IMR-90 (cell line): ENCODE data around the gene LMNTD2. TPM values are rescaled to one million over a fixed set of nuclear protein-coding genes. Genes with fewer than 3 reads are reported as not detected.

Experiments used
- ATAC-seq: fragments of 200-7000 bp; cut with Tn5 transposase; 2 replicates; pipeline ENCODE4 v1.9.1; 2020; ENCODE audit warnings: low read depth, mild to moderate bottlenecking, moderate library complexity
- BruUV-seq: library from RNA; stranded (reverse); fragments of 400-500 nt; replicated peaks from 2 replicates; lab custom pipeline; 2021; lab: Mats Ljungman, UMichigan
- CTCF ChIA-PET: fragments of 300-600 bp; formaldehyde crosslinking; extraction: SDS; loops from one replicate; lab custom pipeline; 2021; ENCODE audit warnings: antibody characterized with exemption; lab: Yijun Ruan, JAX
- POLR2A ChIA-PET: fragments of 300-600 bp; sonication (Branson Sonifier 250); formaldehyde crosslinking; loops from one replicate; lab custom pipeline; 2022; ENCODE audit warnings: antibody characterized with exemption; ENCODE audit not compliant: unreplicated experiment; lab: Charles Lee
- DNase-seq: peaks from one replicate; pipeline ENCODE4 v3.0.0; 2013
- H2AFZ ChIP-seq: replicated peaks from 2 replicates; pipeline ENCODE3; 2013; ENCODE audit warnings: low read length, mild to moderate bottlenecking; ENCODE audit not compliant: poor library complexity
- H2AK5ac ChIP-seq: 2 replicates; pipeline ENCODE4 v1.6.1; 2013; ENCODE audit warnings: low read depth, low read length, inconsistent platforms
- H2AK9ac ChIP-seq: replicated peaks from 2 replicates; pipeline ENCODE3; 2013; ENCODE audit warnings: mild to moderate bottlenecking, low read depth, low read length, moderate library complexity; ENCODE audit not compliant: poor library complexity
- H2BK120ac ChIP-seq: 2 replicates; pipeline ENCODE4 v1.6.1; 2013; ENCODE audit warnings: low read depth, low read length, inconsistent platforms
- H2BK15ac ChIP-seq: 3 replicates; pipeline ENCODE4 v1.6.1; 2013; ENCODE audit warnings: low read depth, low read length, inconsistent platforms
- H2BK20ac ChIP-seq: 2 replicates; pipeline ENCODE4 v1.6.1; 2013; ENCODE audit warnings: low read depth, mild to moderate bottlenecking, inconsistent platforms, low read length, moderate library complexity
- H2BK5ac ChIP-seq: 2 replicates; pipeline ENCODE4 v1.6.1; 2013; ENCODE audit warnings: mild to moderate bottlenecking, low read depth, low read length, inconsistent platforms; ENCODE audit not compliant: poor library complexity, severe bottlenecking
- H3K14ac ChIP-seq: replicated peaks from 2 replicates; pipeline ENCODE4 v1.6.1; 2013; ENCODE audit warnings: low read depth, low read length, inconsistent platforms
- H3K18ac ChIP-seq: 2 replicates; pipeline ENCODE4 v1.6.1; 2013; ENCODE audit warnings: low read depth, low read length, control low read depth
- H3K23ac ChIP-seq: 2 replicates; pipeline ENCODE4 v1.6.1; 2013; ENCODE audit warnings: low read depth, low read length, inconsistent platforms
- H3K27ac ChIP-seq: 2 replicates; pipeline ENCODE4 v1.5.1; 2013; ENCODE audit warnings: mild to moderate bottlenecking, control low read depth, low read length; ENCODE audit not compliant: insufficient read depth
- H3K27me3 ChIP-seq: 2 replicates; pipeline ENCODE4 v1.6.1; 2013; ENCODE audit warnings: low read length; ENCODE audit not compliant: control insufficient read depth, insufficient read depth
- H3K36me3 ChIP-seq: 2 replicates; pipeline ENCODE4 v1.6.1; 2013; ENCODE audit warnings: low read length, mixed read lengths; ENCODE audit not compliant: control insufficient read depth, insufficient read depth
- H3K4ac ChIP-seq: 2 replicates; pipeline ENCODE4 v1.6.1; 2013; ENCODE audit warnings: low read depth, low read length, inconsistent platforms
- H3K4me1 ChIP-seq: 2 replicates; pipeline ENCODE4 v1.6.1; 2013; ENCODE audit warnings: low read length, mixed read lengths; ENCODE audit not compliant: control insufficient read depth, insufficient read depth
- H3K4me2 ChIP-seq: 2 replicates; pipeline ENCODE4 v1.6.1; 2013; ENCODE audit warnings: low read depth, mild to moderate bottlenecking, control low read depth, low read length, moderate library complexity
- H3K4me3 ChIP-seq: 2 replicates; pipeline ENCODE4 v1.5.1; 2013; ENCODE audit warnings: low read depth, mild to moderate bottlenecking, control low read depth, low read length, moderate library complexity; ENCODE audit not compliant: insufficient read depth
- H3K56ac ChIP-seq: 2 replicates; pipeline ENCODE4 v1.6.1; 2013; ENCODE audit warnings: low read length, inconsistent platforms; ENCODE audit not compliant: insufficient read depth; ENCODE audit errors: extremely low read depth
- H3K79me1 ChIP-seq, 2 experiments: 2 replicates each; pipeline ENCODE4 v1.6.1; 2013; ENCODE audit warnings: low read length in 2 of 2, inconsistent platforms in 1 of 2, low read depth in 1 of 2
- H3K9ac ChIP-seq: 2 replicates; pipeline ENCODE4 v1.6.1; 2013; ENCODE audit warnings: low read depth, low read length, control low read depth
- H3K9me1 ChIP-seq: 2 replicates; pipeline ENCODE4 v1.6.1; 2013; ENCODE audit warnings: low read length, inconsistent platforms; ENCODE audit not compliant: insufficient read depth
- H3K9me3 ChIP-seq: 2 replicates; pipeline ENCODE4 v1.6.1; 2013; ENCODE audit warnings: low read length; ENCODE audit not compliant: control insufficient read depth, insufficient read depth
- H4K20me1 ChIP-seq: 2 replicates; pipeline ENCODE4 v1.6.1; 2013; ENCODE audit warnings: low read length, inconsistent platforms; ENCODE audit not compliant: insufficient read depth
- H4K5ac ChIP-seq: 2 replicates; pipeline ENCODE4 v1.6.1; 2013; ENCODE audit warnings: mild to moderate bottlenecking, low read depth, low read length, control low read depth
- H4K8ac ChIP-seq, 2 experiments: 2 replicates each; pipeline ENCODE4 v1.6.1; 2013; ENCODE audit warnings: low read depth in 2 of 2, low read length in 2 of 2, control low read depth in 1 of 2, inconsistent platforms in 1 of 2
- H4K91ac ChIP-seq: 2 replicates; pipeline ENCODE4 v1.6.1; 2013; ENCODE audit warnings: low read depth, low read length, inconsistent platforms; ENCODE audit not compliant: insufficient read depth
- BHLHE40 ChIP-seq: fragments of 150-350 bp; IDR thresholded peaks from 2 replicates; pipeline ENCODE4 v1.6.1; 2016; ENCODE audit warnings: mild to moderate bottlenecking, low read depth, low read length
- ELK1 ChIP-seq: fragments of 150-350 bp; IDR thresholded peaks from 2 replicates; pipeline ENCODE4 v1.6.1; 2016; ENCODE audit warnings: low read depth, mild to moderate bottlenecking, low read length, moderate library complexity, borderline replicate concordance
- FOS ChIP-seq: fragments of 150-350 bp; IDR thresholded peaks from 2 replicates; pipeline ENCODE4 v1.6.1; 2016; ENCODE audit warnings: low read depth, low read length
- MAFK ChIP-seq: IDR thresholded peaks from 2 replicates; pipeline ENCODE4 v1.6.1; 2012; ENCODE audit warnings: low read depth, low read length, improper control_type of control experiment
- MAZ ChIP-seq: IDR thresholded peaks from 2 replicates; pipeline ENCODE4 v1.6.1; 2012; ENCODE audit warnings: low read depth, mild to moderate bottlenecking, low read length, improper control_type of control experiment, moderate library complexity, borderline replicate concordance
- POLR2A ChIP-seq: IDR thresholded peaks from 2 replicates; pipeline ENCODE4 v1.6.1; 2012; ENCODE audit warnings: mild to moderate bottlenecking, low read depth, low read length
- RAD21 ChIP-seq: IDR thresholded peaks from 2 replicates; pipeline ENCODE4 v1.6.1; 2012; ENCODE audit warnings: low read length, improper control_type of control experiment
- RCOR1 ChIP-seq: IDR thresholded peaks from 2 replicates; pipeline ENCODE4 v1.6.1; 2012; ENCODE audit warnings: mild to moderate bottlenecking, low read length, improper control_type of control experiment; ENCODE audit not compliant: insufficient replicate concordance
- RFX5 ChIP-seq: IDR thresholded peaks from 2 replicates; pipeline ENCODE4 v1.8.0; 2012; ENCODE audit warnings: low read depth, mild to moderate bottlenecking, low read length, moderate library complexity
- SMC3 ChIP-seq: fragments of 150-350 bp; IDR thresholded peaks from 2 replicates; pipeline ENCODE4 v1.6.1; 2016; ENCODE audit warnings: low read depth, mild to moderate bottlenecking, antibody characterized with exemption, low read length, moderate library complexity
- USF2 ChIP-seq: fragments of 150-350 bp; IDR thresholded peaks from 2 replicates; pipeline ENCODE4 v1.6.1; 2017; ENCODE audit warnings: mild to moderate bottlenecking, antibody characterized with exemption, low read length, low read depth
- WGBS, 2 experiments: methylation state at CpG; one replicate each; pipeline versions ENCODE4 v1.1.5 to v1.1.7; 2013; ENCODE audit warnings: missing lambda C conversion rate in 2 of 2; ENCODE audit not compliant: insufficient read length in 1 of 2; ENCODE audit errors: extremely low coverage in 2 of 2; 5-methylcytosine and 5-hydroxymethylcytosine counted together
- dilution Hi-C: fragments of 300-500 bp; cut with HindIII; formaldehyde crosslinking; loops from one replicate; pipeline ENCODE4 v1.14.3; 2018; ENCODE audit warnings: low sequenced_read_pairs; ENCODE audit not compliant: unreplicated experiment
- in situ Hi-C: fragments of 300-500 bp; cut with MboI; formaldehyde crosslinking; loops from 3 replicates; pipeline ENCODE4 v1.14.3; 2019; ENCODE audit warnings: low sequenced_read_pairs, inconsistent platforms, mixed read lengths
- intact Hi-C: fragments of 100-400 bp; cut with micrococcal nuclease; formaldehyde crosslinking; loops from 2 replicates; pipeline ENCODE4 v1.10.0; 2022
- polyA plus RNA-seq, 3 experiments: library from polyadenylated mRNA; depleted of rRNA; stranded (reverse); fragments of >200 nt; gene quantifications; 2 replicates each; pipeline ENCODE4 v1.2.3, GENCODE V29; 2012; ENCODE audit warnings: low replicate concordance in 1 of 3
- total RNA-seq: library from RNA; depleted of rRNA; stranded (reverse); fragments of >200 nt; gene quantifications from 2 replicates; pipeline ENCODE4 v1.2.3, GENCODE V29; 2012

LMNTD2 gene
- total and polyA plus RNA-seq, 2 of the 4 experiments (the other 2 are of a cell fraction), result 0.18 to 1.3 TPM

DNA sequence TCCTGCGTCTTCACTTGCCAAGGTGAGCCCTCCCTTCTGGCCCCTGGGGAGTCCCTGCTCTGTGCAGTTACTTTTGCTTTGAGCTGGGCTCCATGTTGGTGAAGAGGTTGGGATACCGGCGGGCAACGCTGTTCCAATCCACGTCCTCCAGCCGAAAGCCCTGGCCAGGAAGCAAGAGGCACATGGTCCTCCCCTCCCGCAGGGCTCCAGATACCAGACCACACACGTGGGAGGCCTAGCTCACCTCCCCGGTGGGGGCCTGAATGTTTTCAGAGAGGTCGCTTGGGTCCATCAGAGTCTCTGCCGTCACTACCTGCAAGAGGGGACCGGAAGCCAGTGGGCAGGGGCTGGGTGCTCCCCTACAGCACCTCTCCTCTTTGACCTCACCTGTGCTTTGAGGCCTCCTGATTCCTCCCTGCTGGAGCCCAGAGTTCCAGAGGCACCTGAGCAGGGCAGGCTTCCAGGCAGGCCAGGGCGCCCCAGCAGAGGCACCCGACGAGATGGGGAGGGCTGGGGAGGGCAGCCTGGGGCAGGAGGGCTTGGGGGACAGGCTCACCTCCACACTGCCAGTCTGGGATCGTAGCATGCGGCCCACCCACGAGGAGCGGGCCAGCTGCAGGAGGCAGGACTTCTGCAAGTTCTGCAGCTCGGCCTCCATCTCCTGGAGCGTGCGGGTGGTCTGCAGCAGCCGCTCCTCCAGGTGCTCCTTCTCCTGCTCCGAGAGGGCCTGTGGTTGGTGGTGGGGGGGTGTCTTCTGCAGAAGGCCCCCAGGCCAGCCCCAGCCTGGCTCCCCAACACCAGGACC lies 3.0 kb downstream of the LMNTD2 start:
- Histone ChIP-seq H2BK5ac (no peak overlapping the region), H3K4me3 (no peak overlapping the region), H3K9me1 (peaks cover 5% of the 10 kb centered on the region; the same call in 1 of the 2 replicates), H3K27me3 (peaks cover 57% of the 10 kb centered on the region), H3K36me3 (no peaks in the 10 kb centered on the region), H3K4ac (no peak overlapping the region), H4K5ac (no peak overlapping the region), H2AK5ac (no peak overlapping the region), H3K27ac (no peak overlapping the region), H3K4me1 (peaks cover 12% of the 10 kb centered on the region), H3K14ac (no peak overlapping the region), H2AK9ac (no peak overlapping the region), H3K9ac (no peak overlapping the region), H4K91ac (no peak overlapping the region), H2BK120ac (no peak overlapping the region), H3K23ac (0 out of 2 replicates have a peak overlapping the region, but pooled peaks have one; percentile 38), H2BK15ac (no peak overlapping the region), H3K79me1 (peaks cover 0 to 6% of the 10 kb centered on the region in 2 experiments; a peak in 2 of 4 replicates), H4K8ac (no peak overlapping the region), H3K9me3 (no peaks in the 10 kb centered on the region), H3K18ac (no peak overlapping the region), H2BK20ac (no peak overlapping the region), H3K56ac (no peak overlapping the region), H3K4me2 (no peak overlapping the region), H4K20me1 (peaks cover 6% of the 10 kb centered on the region; the same call in 1 of the 2 replicates), H2AFZ (no peak overlapping the region)
- DNase-seq (no peak), ATAC-seq (no peak)
- no TSS peak for BruUV-seq
- intact Hi-C loops (loop anchor here (10.0 kb wide), 1 partner anchor 167 kb away; no protein-coding TSS in a partner anchor), in situ Hi-C loops (no loop called here), dilution Hi-C loops (no loop called here)
- CTCF ChIA-PET, result no interaction called here
- POLR2A ChIA-PET, result no interaction called here
- 63% methylated on average over 9 of the region's 24 CpGs; no CpG with 5 or more reads in 1 of the 2 experiments for WGBS, 2 experiments
- no peak for TF ChIP-seq RFX5
- TF ChIP-seq FOS, result no peak
- no peak for TF ChIP-seq MAFK
- TF ChIP-seq USF2, result no peak
- TF ChIP-seq POLR2A, result no peak
- no peak for TF ChIP-seq RCOR1
- TF ChIP-seq ELK1, result no peak
- no peak for TF ChIP-seq BHLHE40
- TF ChIP-seq RAD21, result no peak
- no peak for TF ChIP-seq MAZ
- TF ChIP-seq SMC3, result no peak
